ENCODE data around the gene PIGP. TPM values are rescaled to one million over a fixed set of nuclear protein-coding genes. Genes with fewer than 3 reads are reported as not detected.

The PIGP gene
- total and polyA plus RNA-seq, 5 donors from 2014 or later = 11.3 to 35.3 (median 25.5) TPM

DNA sequence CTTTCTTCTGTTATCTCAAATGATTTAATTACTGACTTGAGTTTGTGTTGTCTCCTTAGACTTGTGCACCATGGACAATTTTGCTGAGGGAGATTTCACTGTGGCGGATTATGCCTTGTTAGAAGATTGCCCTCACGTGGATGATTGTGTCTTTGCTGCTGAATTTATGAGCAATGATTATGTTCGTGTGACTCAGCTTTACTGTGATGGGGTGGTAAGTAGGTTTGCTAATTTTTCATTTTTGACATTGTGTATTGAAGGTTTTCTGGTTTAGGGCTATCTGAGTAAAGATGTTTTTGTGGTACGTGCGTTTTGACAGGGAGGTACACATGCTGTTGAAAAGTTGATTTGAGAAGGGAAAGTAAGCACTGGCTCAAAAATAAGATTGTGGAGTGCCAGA lies 14.3 kb upstream of the PIGP start:
- no peaks in the 10 kb centered on the region for H3K4me1 ChIP-seq (ENCODE audit: control insufficient read depth, insufficient read depth, low read length, poor library complexity, severe bottlenecking)
- no peak overlapping the region for H3K4me3 Mint-ChIP-seq
- peaks cover 10 to 25% (median 18%) of the 10 kb centered on the region in 4 donors for H3K4me1 Mint-ChIP-seq
- ATAC-seq (ENCODE audit: low read depth in 2 of 2) (no peak), DNase-seq (peak in 1 of 3 donors; percentile 12)
- no peak overlapping the region for H3K4me3 ChIP-seq (ENCODE audit: low read depth, low read length)
- H3K9me3 ChIP-seq (ENCODE audit: control insufficient read depth in 2 of 2, low read length in 2 of 2) = no peaks in the 10 kb centered on the region
- H3K27ac Mint-ChIP-seq = no peak overlapping the region
- H3K27me3 ChIP-seq (ENCODE audit: control insufficient read depth, insufficient read depth, low read length) = no peaks in the 10 kb centered on the region
- H3K27me3 Mint-ChIP-seq = no peaks in the 10 kb centered on the region
- H3K36me3 Mint-ChIP-seq = peaks cover 18% of the 10 kb centered on the region
- H3K9me3 Mint-ChIP-seq = no peaks in the 10 kb centered on the region
- H3K27ac ChIP-seq (ENCODE audit: insufficient read depth, low read length, poor library complexity, severe bottlenecking) = no peak overlapping the region
- H3K36me3 ChIP-seq (ENCODE audit: control insufficient read depth, insufficient read depth, low read length) = peaks cover 12% of the 10 kb centered on the region

DNA sequence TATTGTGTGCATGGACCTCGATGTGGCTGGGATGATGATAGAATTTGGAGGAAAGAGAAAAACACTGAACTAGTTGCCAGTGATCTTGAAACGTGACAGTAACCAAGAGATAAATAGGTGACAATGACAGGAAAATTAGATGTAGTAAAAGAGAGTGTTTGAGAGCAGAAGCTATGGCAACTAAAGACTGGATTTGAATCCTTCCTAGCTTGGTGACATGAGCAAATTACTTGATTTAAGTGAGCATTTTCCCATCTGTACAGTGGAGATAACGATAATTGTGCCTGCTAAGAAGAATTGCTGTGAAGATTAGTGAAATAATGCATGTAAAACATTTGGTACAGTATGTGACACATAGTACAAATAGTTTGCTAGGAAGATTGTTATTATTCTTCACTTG lies 12.9 kb upstream of the PIGP start:
- no peak overlapping the region for H3K4me3 ChIP-seq (ENCODE audit: low read depth, low read length)
- H3K9me3 Mint-ChIP-seq = no peaks in the 10 kb centered on the region
- ATAC-seq (ENCODE audit: low read depth in 2 of 2) (no peak), DNase-seq (no peak)
- H3K4me1 Mint-ChIP-seq = peaks cover 10 to 34% (median 18%) of the 10 kb centered on the region in 4 donors
- H3K36me3 Mint-ChIP-seq = peaks cover 12% of the 10 kb centered on the region
- H3K9me3 ChIP-seq (ENCODE audit: control insufficient read depth in 2 of 2, low read length in 2 of 2) = no peaks in the 10 kb centered on the region
- no peaks in the 10 kb centered on the region for H3K4me1 ChIP-seq (ENCODE audit: control insufficient read depth, insufficient read depth, low read length, poor library complexity, severe bottlenecking)
- H3K27me3 ChIP-seq (ENCODE audit: control insufficient read depth, insufficient read depth, low read length) = no peaks in the 10 kb centered on the region
- H3K36me3 ChIP-seq (ENCODE audit: control insufficient read depth, insufficient read depth, low read length) = peaks cover 6% of the 10 kb centered on the region
- no peak overlapping the region for H3K4me3 Mint-ChIP-seq
- H3K27ac Mint-ChIP-seq = no peak overlapping the region
- no peak overlapping the region for H3K27ac ChIP-seq (ENCODE audit: insufficient read depth, low read length, poor library complexity, severe bottlenecking)
- H3K27me3 Mint-ChIP-seq = no peaks in the 10 kb centered on the region

DNA sequence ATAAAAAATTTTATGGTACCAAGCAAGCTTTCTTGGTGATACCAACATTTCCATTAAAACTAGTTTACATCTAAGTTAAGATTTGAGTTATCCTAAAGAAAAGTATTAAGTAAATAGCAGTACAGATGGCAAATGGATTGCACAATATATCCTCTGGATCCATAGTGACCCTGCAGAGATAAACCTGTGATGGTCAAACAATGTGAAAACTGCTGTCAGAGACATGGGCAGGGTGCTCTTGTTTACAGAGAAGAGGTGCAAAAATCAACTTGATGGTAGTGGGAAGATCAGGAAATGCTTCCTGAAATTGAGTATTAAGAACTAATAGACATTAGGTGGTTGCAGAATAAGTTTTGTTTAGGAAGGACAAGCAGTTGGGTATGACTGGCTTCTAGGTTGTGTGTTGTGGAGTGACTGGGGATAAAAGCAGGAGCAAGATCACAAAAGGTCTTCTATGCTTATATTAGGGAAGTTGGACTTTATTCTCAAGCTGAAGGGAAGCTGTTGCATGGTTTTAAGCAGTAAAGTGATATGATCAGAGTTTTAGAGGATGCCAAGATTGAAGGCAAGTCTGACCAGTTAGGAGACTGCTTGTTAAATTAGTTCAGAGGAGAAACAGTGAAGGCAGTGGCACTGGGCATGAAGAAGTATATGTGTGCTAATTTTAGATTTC lies 10.1 kb upstream of the PIGP start:
- no peaks in the 10 kb centered on the region for H3K9me3 ChIP-seq (ENCODE audit: control insufficient read depth in 2 of 2, low read length in 2 of 2)
- H3K4me3 ChIP-seq (ENCODE audit: low read depth, low read length) = no peak overlapping the region
- ATAC-seq (ENCODE audit: low read depth in 2 of 2) (no peak), DNase-seq (no peak)
- peak overlapping the region; percentile 1 to 50 (median 23) for H3K27ac Mint-ChIP-seq
- no peak overlapping the region for H3K27ac ChIP-seq (ENCODE audit: insufficient read depth, low read length, poor library complexity, severe bottlenecking)
- peak overlapping the region in 1 of 4 donors; percentile 46 for H3K4me3 Mint-ChIP-seq
- H3K36me3 Mint-ChIP-seq = peaks cover 5% of the 10 kb centered on the region
- H3K27me3 Mint-ChIP-seq = no peaks in the 10 kb centered on the region
- no peaks in the 10 kb centered on the region for H3K4me1 ChIP-seq (ENCODE audit: control insufficient read depth, insufficient read depth, low read length, poor library complexity, severe bottlenecking)
- no peaks in the 10 kb centered on the region for H3K36me3 ChIP-seq (ENCODE audit: control insufficient read depth, insufficient read depth, low read length)
- H3K9me3 Mint-ChIP-seq = peaks cover 0 to 4% (median 0%) of the 10 kb centered on the region in 7 donors
- peaks cover 10 to 53% (median 20%) of the 10 kb centered on the region in 4 donors for H3K4me1 Mint-ChIP-seq
- H3K27me3 ChIP-seq (ENCODE audit: control insufficient read depth, insufficient read depth, low read length) = no peaks in the 10 kb centered on the region

DNA sequence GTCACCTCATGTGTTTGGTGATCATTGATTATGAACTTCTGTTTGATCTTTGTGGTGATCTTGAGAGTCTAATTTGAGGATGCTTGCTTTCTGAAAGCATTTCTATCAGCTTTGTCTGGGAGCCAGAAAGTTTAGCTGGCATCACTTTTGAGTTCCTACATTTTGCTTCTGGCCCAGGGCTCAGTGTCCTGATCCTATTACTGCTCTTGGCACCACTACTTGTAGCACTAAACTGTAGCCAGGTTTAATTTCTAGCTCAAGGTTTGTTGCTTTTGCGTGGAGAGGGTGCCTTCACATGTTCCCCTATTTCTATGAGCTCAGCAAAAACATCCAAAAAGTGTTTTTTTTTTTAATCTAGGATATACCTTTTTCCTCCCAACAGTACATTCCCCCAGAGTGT lies 9.5 kb upstream of the PIGP start:
- H3K4me1 Mint-ChIP-seq = peaks cover 14 to 59% (median 26%) of the 10 kb centered on the region in 4 donors
- no peak for ATAC-seq (ENCODE audit: low read depth in 2 of 2)
- H3K4me3 Mint-ChIP-seq = no peak overlapping the region
- no peak overlapping the region for H3K27ac ChIP-seq (ENCODE audit: insufficient read depth, low read length, poor library complexity, severe bottlenecking)
- no peaks in the 10 kb centered on the region for H3K36me3 ChIP-seq (ENCODE audit: control insufficient read depth, insufficient read depth, low read length)
- H3K9me3 ChIP-seq (ENCODE audit: control insufficient read depth in 2 of 2, low read length in 2 of 2) = no peaks in the 10 kb centered on the region
- no peak overlapping the region for H3K27ac Mint-ChIP-seq
- H3K27me3 Mint-ChIP-seq = no peaks in the 10 kb centered on the region
- H3K27me3 ChIP-seq (ENCODE audit: control insufficient read depth, insufficient read depth, low read length) = no peaks in the 10 kb centered on the region
- no peak for DNase-seq
- H3K36me3 Mint-ChIP-seq = peaks cover 5% of the 10 kb centered on the region
- H3K4me3 ChIP-seq (ENCODE audit: low read depth, low read length) = no peak overlapping the region
- H3K9me3 Mint-ChIP-seq = peaks cover 0 to 4% (median 0%) of the 10 kb centered on the region in 7 donors
- H3K4me1 ChIP-seq (ENCODE audit: control insufficient read depth, insufficient read depth, low read length, poor library complexity, severe bottlenecking) = no peaks in the 10 kb centered on the region

DNA sequence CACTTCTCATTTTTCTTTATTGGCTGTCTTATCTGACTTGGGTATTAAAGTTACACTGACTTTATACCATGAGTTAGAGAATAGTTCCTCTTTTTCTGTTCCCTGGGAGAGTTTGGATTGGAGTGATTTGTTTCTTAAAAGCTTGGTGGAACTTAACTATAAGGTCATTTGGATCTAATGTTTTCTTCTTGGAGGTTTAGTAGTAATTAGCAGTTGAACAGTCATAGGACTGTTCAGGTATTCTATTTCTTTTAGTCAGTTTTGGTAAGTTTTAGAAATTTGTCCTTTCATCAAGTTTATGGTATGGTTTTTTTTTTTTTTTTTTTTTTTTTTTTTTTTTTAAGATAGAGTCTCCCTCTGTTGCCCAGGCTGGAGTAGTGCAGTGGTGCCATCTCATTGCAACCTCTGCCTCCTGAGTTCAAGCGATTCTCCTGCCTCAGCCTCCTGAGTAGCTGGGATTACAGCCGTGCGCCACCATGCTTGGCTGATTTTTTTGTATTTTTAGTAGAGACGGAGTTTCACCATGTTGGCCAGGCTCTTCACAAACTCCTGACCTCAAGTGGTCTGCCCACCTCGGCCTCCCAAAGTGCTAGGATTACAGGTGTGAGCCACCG lies 6.4 kb upstream of the PIGP start:
- H3K9me3 Mint-ChIP-seq = peaks cover 0 to 4% (median 0%) of the 10 kb centered on the region in 7 donors
- H3K36me3 Mint-ChIP-seq = peaks cover 7% of the 10 kb centered on the region
- Histone ChIP-seq H3K4me3 (ENCODE audit: low read depth, low read length) (no peak overlapping the region), H3K27ac (ENCODE audit: insufficient read depth, low read length, poor library complexity, severe bottlenecking) (no peak overlapping the region), H3K4me1 (ENCODE audit: control insufficient read depth, insufficient read depth, low read length, poor library complexity, severe bottlenecking) (peaks cover 12% of the 10 kb centered on the region), H3K9me3 (ENCODE audit: control insufficient read depth in 2 of 2, low read length in 2 of 2) (no peaks in the 10 kb centered on the region), H3K36me3 (ENCODE audit: control insufficient read depth, insufficient read depth, low read length) (no peaks in the 10 kb centered on the region), H3K27me3 (ENCODE audit: control insufficient read depth, insufficient read depth, low read length) (no peaks in the 10 kb centered on the region)
- no peak overlapping the region for H3K4me3 Mint-ChIP-seq
- DNase-seq = peak in 1 of 3 donors; percentile 19
- H3K4me1 Mint-ChIP-seq = peaks cover 29 to 79% (median 43%) of the 10 kb centered on the region in 4 donors
- ATAC-seq (ENCODE audit: low read depth in 2 of 2) = no peak
- peak overlapping the region in 1 of 3 donors; percentile 53 for H3K27ac Mint-ChIP-seq
- H3K27me3 Mint-ChIP-seq = no peaks in the 10 kb centered on the region

DNA sequence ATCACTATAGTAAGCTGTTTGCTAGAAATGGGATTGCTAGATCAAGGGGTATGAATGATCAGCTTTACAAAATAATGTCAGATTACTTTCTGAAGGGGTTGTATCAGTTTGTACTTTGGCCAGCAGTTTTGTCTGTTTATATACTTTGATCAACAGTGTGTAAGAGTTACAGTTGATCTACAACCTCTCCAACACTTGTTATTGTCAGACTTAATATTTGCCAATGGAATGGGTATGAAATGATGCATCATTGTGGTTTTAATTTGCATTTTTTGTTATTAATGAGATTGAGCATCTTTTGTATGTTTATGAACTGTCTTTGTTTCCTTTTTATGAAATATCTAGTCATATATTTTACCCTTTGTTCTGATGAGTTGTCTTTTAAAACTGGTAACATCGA lies 4.5 kb upstream of the PIGP start:
- Mint-ChIP-seq H3K27ac (no peak overlapping the region), H3K4me1 (peaks cover 28 to 67% (median 33%) of the 10 kb centered on the region in 4 donors), H3K9me3 (peaks cover 0 to 4% (median 0%) of the 10 kb centered on the region in 7 donors)

DNA sequence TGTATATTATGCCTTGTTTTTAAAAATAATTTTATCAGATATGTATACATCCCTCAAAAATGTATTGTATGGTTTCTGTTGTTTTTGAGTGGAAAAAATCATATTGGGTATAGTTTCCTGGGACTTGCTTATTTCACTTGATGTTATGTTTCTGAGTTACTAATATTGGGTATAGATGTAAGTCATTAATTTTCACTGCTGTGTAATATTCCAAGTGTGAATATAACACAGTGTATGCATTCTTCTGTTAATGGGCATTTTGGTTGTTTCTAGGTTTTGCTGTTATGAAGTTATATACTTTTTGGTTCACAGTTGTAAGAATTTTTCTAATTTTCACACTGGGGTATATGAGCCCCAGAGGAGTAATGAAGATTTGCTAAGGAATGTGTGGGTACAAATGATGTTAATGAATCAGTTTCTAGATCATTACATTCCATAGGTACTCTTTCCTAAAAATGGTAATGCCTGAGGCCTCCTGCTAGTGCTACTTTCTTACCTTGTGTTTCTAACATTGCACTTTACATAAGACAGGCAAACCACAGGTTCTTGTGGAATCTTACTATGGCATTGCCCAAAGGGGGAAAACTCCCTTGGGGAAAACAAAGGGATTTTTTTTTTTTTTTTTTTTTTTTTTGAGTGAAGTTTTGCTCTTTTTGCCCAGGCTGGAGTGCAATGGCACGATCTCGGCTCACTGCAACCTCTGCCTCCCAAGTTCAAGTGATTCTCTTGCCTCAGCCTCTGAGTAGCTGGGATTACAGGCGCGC lies 3.4 kb upstream of the PIGP start:
- Mint-ChIP-seq H3K36me3 (peaks cover 7% of the 10 kb centered on the region), H3K4me3 (peak overlapping the region in 2 of 4 donors; percentile 5 to 98), H3K27me3 (peaks cover 6% of the 10 kb centered on the region), H3K27ac (peak overlapping the region in 1 of 3 donors; percentile 30), H3K4me1 (peaks cover 29 to 69% (median 40%) of the 10 kb centered on the region in 4 donors), H3K9me3 (peaks cover 0 to 4% (median 0%) of the 10 kb centered on the region in 7 donors)
- Histone ChIP-seq H3K4me3 (ENCODE audit: low read depth, low read length) (no peak overlapping the region), H3K27me3 (ENCODE audit: control insufficient read depth, insufficient read depth, low read length) (no peaks in the 10 kb centered on the region), H3K9me3 (ENCODE audit: control insufficient read depth in 2 of 2, low read length in 2 of 2) (no peaks in the 10 kb centered on the region), H3K4me1 (ENCODE audit: control insufficient read depth, insufficient read depth, low read length, poor library complexity, severe bottlenecking) (peaks cover 33% of the 10 kb centered on the region), H3K27ac (ENCODE audit: insufficient read depth, low read length, poor library complexity, severe bottlenecking) (no peak overlapping the region), H3K36me3 (ENCODE audit: control insufficient read depth, insufficient read depth, low read length) (no peaks in the 10 kb centered on the region)
- ATAC-seq (ENCODE audit: low read depth in 2 of 2) (no peak), DNase-seq (no peak)

More for the DNA sequence above, 4.5 kb upstream of the PIGP start:
- no peaks in the 10 kb centered on the region for H3K9me3 ChIP-seq (ENCODE audit: control insufficient read depth in 2 of 2, low read length in 2 of 2)
- no peak overlapping the region for H3K4me3 ChIP-seq (ENCODE audit: low read depth, low read length)
- H3K27me3 Mint-ChIP-seq = peaks cover 6% of the 10 kb centered on the region
- no peak for DNase-seq
- H3K36me3 ChIP-seq (ENCODE audit: control insufficient read depth, insufficient read depth, low read length) = no peaks in the 10 kb centered on the region
- peak overlapping the region in 1 of 4 donors; percentile 21 for H3K4me3 Mint-ChIP-seq
- H3K27me3 ChIP-seq (ENCODE audit: control insufficient read depth, insufficient read depth, low read length) = no peaks in the 10 kb centered on the region
- H3K27ac ChIP-seq (ENCODE audit: insufficient read depth, low read length, poor library complexity, severe bottlenecking) = no peak overlapping the region
- peaks cover 22% of the 10 kb centered on the region for H3K4me1 ChIP-seq (ENCODE audit: control insufficient read depth, insufficient read depth, low read length, poor library complexity, severe bottlenecking)
- ATAC-seq (ENCODE audit: low read depth in 2 of 2) = no peak
- peaks cover 3% of the 10 kb centered on the region for H3K36me3 Mint-ChIP-seq
